Measurements from ENCODE around the gene HSD3B1. TPM values are rescaled to one million over a fixed set of nuclear protein-coding genes. Genes with fewer than 3 reads are reported as not detected.

HSD3B1 gene
- not detected in 2 replicates for total RNA-seq

GRCh38 chr1:119506941-119507340 is at the start of gene HSD3B1:
Gene HSD3B1, plus strand, starts transcription at chr1:119507210. Its CDS starts 267 bp downstream, at chr1:119507477.

Other genes with a start within 250 kb of the HSD3B1 start
- gene HAO2, start 138.4 kb upstream of the HSD3B1 start, total RNA-seq, result not detected in 2 replicates
- not detected in 2 replicates for gene HSD3B2, start 92.1 kb upstream of the HSD3B1 start, total RNA-seq
- 7.9 and 12.1 TPM in 2 replicates for gene ZNF697, start 141.1 kb downstream of the HSD3B1 start, total RNA-seq
- 110 and 146 TPM in 2 replicates for gene PHGDH, start 204.7 kb downstream of the HSD3B1 start, total RNA-seq